ENCODE results near the gene ANKRD50. TPM values are rescaled to one million over a fixed set of nuclear protein-coding genes. Genes with fewer than 3 reads are reported as not detected.
A peak's percentile ranks its signal among the peaks of the same experiment; 100 is the strongest.

Gene ANKRD50
- total and polyA plus RNA-seq, 8 donors = 2.7 to 51.2 (median 13.1) TPM

DNA sequence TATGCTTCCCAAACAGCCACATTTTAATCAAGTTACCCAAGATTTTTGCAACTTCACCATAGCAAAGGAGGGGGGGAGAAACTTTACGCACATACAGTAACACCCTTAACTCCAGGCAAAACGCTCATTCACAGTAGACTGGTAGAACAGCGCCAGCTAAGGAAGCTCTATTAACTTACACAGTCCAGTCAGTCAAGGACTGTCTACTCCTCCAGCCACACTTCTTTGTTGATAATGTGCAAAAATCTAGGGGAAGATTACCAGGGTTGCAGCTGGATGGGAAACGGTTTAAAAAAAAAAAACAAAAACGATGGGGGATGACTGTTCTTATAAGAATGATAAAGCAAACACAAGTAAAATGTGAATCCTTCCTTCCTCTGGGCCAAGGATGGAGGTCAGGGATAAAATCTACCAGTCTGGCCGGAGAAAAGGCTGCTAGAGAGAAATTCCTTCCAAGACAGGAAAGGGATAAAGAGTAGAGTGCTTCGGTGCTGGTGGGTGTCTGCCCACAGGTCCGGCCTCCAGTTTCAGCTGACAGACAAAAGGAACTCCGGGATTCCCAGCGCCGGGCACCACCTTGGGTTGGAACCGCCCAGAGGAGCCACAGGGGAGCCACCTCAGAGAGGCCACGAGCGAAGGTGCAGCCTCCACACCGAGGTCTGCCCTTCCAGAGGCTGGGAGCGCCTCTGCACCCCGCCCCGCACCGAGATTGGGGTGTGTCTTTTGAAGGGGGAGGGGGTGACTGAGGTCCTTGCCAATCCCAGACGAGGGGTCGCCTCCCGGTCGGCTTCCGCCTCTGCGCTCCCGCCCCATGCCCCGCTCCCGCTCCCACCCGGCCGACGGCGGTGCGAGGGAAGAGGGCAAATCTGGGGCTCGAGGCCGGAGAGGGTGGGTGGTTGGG lies 811 bp downstream of the ANKRD50 start:
- TF ChIP-seq CTCF (IDR thresholded peaks at IDR 0.05) = peak in 1 of 7 experiments; percentile 5
- no peak for TF ChIP-seq EP300 (IDR thresholded peaks at IDR 0.05)
- TF ChIP-seq POLR2AphosphoS5 (IDR thresholded peaks at IDR 0.05) = peak in 2 of 3 donors; percentile 26 to 39
- H3K27ac ChIP-seq = peak overlapping the region; percentile 95 to 98 (median 96)
- no peaks in the 10 kb centered on the region for H3K36me3 ChIP-seq
- WGBS, 5 donors = 1 to 2% (median 1%) methylated on average over 12 to 35 of the region's 35 CpGs
- intact Hi-C loops (cut with DNase I; ENCODE audit: low total_unique reads) = no loop called here
- no peaks in the 10 kb centered on the region for H3K27me3 ChIP-seq
- peak overlapping the region; percentile 77 to 90 (median 86) for H3K4me3 ChIP-seq
- H3K9me3 ChIP-seq = no peaks in the 10 kb centered on the region
- peak; percentile 55 to 89 for DNase-seq
- H3K4me1 ChIP-seq = peaks cover 12 to 57% (median 38%) of the 10 kb centered on the region in 4 donors

GRCh38 chr4:124710911-124711310 lies 1.6 kb downstream of the ANKRD50 start:
- Histone ChIP-seq H3K27me3 (no peaks in the 10 kb centered on the region), H3K4me1 (peaks cover 12 to 65% (median 39%) of the 10 kb centered on the region in 4 donors), H3K27ac (peak overlapping the region in 3 of 5 donors; percentile 96 to 98 (median 97)), H3K4me3 (peak overlapping the region; percentile 77 to 90 (median 86)), H3K36me3 (no peaks in the 10 kb centered on the region), H3K9me3 (no peaks in the 10 kb centered on the region)
- intact Hi-C loops (cut with DNase I; ENCODE audit: low total_unique reads) = no loop called here
- WGBS, 5 donors = 6 to 20% (median 13%) methylated on average over 5 of the region's 5 CpGs
- DNase-seq = peak; percentile 31 to 55
- TF ChIP-seq EP300 (IDR thresholded peaks at IDR 0.05) = no peak
- TF ChIP-seq POLR2AphosphoS5 (IDR thresholded peaks at IDR 0.05) = no peak
- TF ChIP-seq POLR2A (IDR thresholded peaks at IDR 0.05) = no peak
- no peak for TF ChIP-seq CTCF (IDR thresholded peaks at IDR 0.05)

GRCh38 chr4:124710015-124710741 lies 2.4 kb downstream of the ANKRD50 start:
- intact Hi-C loops (cut with DNase I; ENCODE audit: low total_unique reads) = no loop called here
- TF ChIP-seq EP300 (IDR thresholded peaks at IDR 0.05) (no peak), POLR2AphosphoS5 (IDR thresholded peaks at IDR 0.05) (no peak), POLR2A (IDR thresholded peaks at IDR 0.05) (no peak), CTCF (IDR thresholded peaks at IDR 0.05) (no peak)
- DNase-seq = no peak

More at GRCh38 chr4:124710015-124710741, 2.4 kb downstream of the ANKRD50 start:
- WGBS, 5 donors = 15 to 33% (median 24%) methylated on average over 7 of the region's 7 CpGs
- H3K9me3 ChIP-seq = no peaks in the 10 kb centered on the region
- H3K4me1 ChIP-seq = peaks cover 12 to 72% (median 42%) of the 10 kb centered on the region in 4 donors
- H3K27ac ChIP-seq = peak overlapping the region in 4 of 5 donors; percentile 19 to 98 (median 32)
- no peaks in the 10 kb centered on the region for H3K36me3 ChIP-seq
- no peaks in the 10 kb centered on the region for H3K27me3 ChIP-seq
- H3K4me3 ChIP-seq = peak overlapping the region; percentile 11 to 89 (median 80)
